ENCODE measurements around the gene ANKH.

GRCh38 chr5:14884062-14884612 is 12.6 kb upstream of the ANKH start:
- TF ChIP-seq POLR2AphosphoS5 (IDR thresholded peaks at IDR 0.05) (no peak), CTCF (IDR thresholded peaks at IDR 0.05 in 8 of 11, conservative IDR thresholded peaks at IDR 0.05 in 3 of 11) (no peak)
